K562 (cell line): ENCODE data around the gene PRKCB. TPM values are rescaled to one million over a fixed set of nuclear protein-coding genes. Genes with fewer than 3 reads are reported as not detected.

Source experiments
- DMBX1 ChIP-seq: fragments of 250-450 bp; sonication (Bioruptor Pico); IDR thresholded peaks from 2 replicates; pipeline ENCODE4 v1.8.0; 2022; ENCODE audit warnings: inconsistent platforms, mild to moderate bottlenecking, moderate library complexity, borderline replicate concordance
- HMG20A ChIP-seq: fragments of 450-650 bp; formaldehyde crosslinking; conservative IDR thresholded peaks from 2 replicates; pipeline ENCODE4 v1.4.0; 2020; ENCODE audit warnings: mild to moderate bottlenecking, mixed read lengths
- HMGN3 ChIP-seq: IDR thresholded peaks from 2 replicates; pipeline ENCODE4 v1.6.1; 2011; ENCODE audit warnings: borderline replicate concordance, low read depth, mild to moderate bottlenecking, mixed read lengths, low read length; ENCODE audit not compliant: insufficient read length; ENCODE audit errors: extremely low read depth
- MXI1 ChIP-seq: IDR thresholded peaks from 2 replicates; pipeline ENCODE4 v1.6.1; 2011; ENCODE audit warnings: low read depth, mild to moderate bottlenecking, improper control_type of control experiment, low read length
- PTTG1 ChIP-seq: fragments of 450-650 bp; IDR thresholded peaks from 2 replicates; pipeline ENCODE4 v1.6.1; 2016; ENCODE audit warnings: low read depth, mild to moderate bottlenecking, missing genetic modification characterization, missing compliant biosample characterization
- RNF2 ChIP-seq: sonication (generic); IDR thresholded peaks from 2 replicates; pipeline ENCODE4 v1.6.1; 2016
- SPI1 ChIP-seq: IDR thresholded peaks from 2 replicates; pipeline ENCODE4 v1.6.1; 2011; ENCODE audit warnings: low read depth, low read length, control low read depth, borderline replicate concordance
- STAG1 ChIP-seq: sonication (generic); formaldehyde crosslinking; IDR thresholded peaks from 2 replicates; pipeline ENCODE4 v1.5.0; 2020; ENCODE audit warnings: missing genetic modification reagents, borderline replicate concordance
- ZNF407 ChIP-seq: fragments of 450-650 bp; IDR thresholded peaks from 2 replicates; pipeline ENCODE4 v1.6.1; 2016; ENCODE audit warnings: low read depth
- ZNF780A ChIP-seq: fragments of 250-450 bp; sonication (Bioruptor Pico); IDR thresholded peaks from 2 replicates; pipeline ENCODE4 v1.5.0; 2021; ENCODE audit warnings: mild to moderate bottlenecking
- polyA plus RNA-seq, 8 experiments: library from polyadenylated mRNA; depleted of rRNA in 4 of 8; stranded (reverse) in 5 of 8; unstranded in 3 of 8; fragments of >200 nt; fragmentation: Nextera tagmentation in 2 of 8; fragmentation: Illumina TruSeq in 1 of 8; extraction: Ambion mirVana in 2 of 8; extraction: Trizol in 1 of 8; gene quantifications; 2 replicates each; pipeline versions ENCODE4 v1.2.1 to v1.2.3, GENCODE V29; 2011 to 2014; ENCODE audit warnings: inconsistent platforms in 1 of 8, missing spikeins in 1 of 8
- total RNA-seq, 7 experiments: library from RNA; depleted of rRNA in 6 of 7; stranded (reverse); fragments of >200 nt in 6 of 7; fragmentation: Illumina TruSeq in 2 of 7; extraction: Trizol in 2 of 7; gene quantifications; 2 replicates each; pipeline versions ENCODE4 v1.2.1 to v1.2.3, GENCODE V29; 2011 to 2021; ENCODE audit warnings: low replicate concordance in 1 of 7
- TF ChIP-seq, protein P1 (sequence below): fragments of 250-450 bp; sonication (Bioruptor Pico); IDR thresholded peaks from 2 replicates; pipeline ENCODE4 v1.4.0; 2020
- TF ChIP-seq, protein P2 (sequence below): sonication (generic); formaldehyde crosslinking; IDR thresholded peaks from 2 replicates; pipeline ENCODE4 v1.8.0; 2022; ENCODE audit warnings: mild to moderate bottlenecking, low read depth, missing genetic modification reagents

Gene PRKCB
- total and polyA plus RNA-seq, 9 of the 15 experiments (the other 6 are each of a cell fraction or from before 2014, with no cell fraction given): 49.9 to 276 (median 148) TPM

DNA sequence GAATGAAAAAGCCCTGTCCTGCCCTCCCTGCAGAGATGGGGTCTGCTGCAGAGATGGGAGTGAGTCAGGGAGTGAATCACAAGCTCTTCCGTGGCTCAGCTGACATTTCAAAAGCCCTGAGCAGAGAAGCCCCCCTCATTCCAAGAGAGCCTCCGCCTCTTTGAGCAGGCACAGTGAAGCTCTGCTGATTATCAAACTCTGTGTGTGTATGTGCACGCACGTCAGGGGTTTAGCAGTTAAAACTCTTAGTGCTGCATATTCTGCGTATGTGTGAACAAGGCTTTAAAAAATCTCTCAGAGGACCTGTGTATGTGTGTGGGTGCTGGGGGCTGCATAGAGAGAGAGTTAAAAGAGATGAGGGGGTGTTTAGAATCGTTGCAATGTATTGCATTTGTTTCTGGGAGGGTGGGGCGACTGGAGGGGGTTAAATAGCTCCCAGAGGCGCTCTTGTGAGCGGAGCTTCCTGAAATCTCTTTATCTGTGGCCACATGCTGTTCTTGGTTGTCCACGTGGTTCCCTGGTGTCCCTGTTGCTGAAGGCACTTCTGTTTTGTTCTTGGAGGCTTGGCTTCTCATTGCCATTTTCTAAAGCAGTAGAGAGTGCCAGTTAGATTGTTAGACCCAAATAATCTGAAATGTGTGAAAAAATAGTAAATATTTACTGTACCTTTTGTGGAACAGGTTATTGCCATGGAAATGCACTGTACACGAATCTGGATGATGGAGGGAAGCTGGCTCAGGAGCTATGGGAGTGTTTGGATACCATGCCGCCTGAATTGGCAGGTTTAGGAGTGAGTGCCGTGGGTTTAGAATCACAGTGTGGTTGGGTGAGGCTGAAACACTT lies 116.6 kb downstream of the PRKCB start (continued):
- no peak for TF ChIP-seq HMGN3
- TF ChIP-seq RNF2: peak; percentile 81
- TF ChIP-seq STAG1 (CRISPR knock-in tag): no peak
- TF ChIP-seq, protein P1, sequence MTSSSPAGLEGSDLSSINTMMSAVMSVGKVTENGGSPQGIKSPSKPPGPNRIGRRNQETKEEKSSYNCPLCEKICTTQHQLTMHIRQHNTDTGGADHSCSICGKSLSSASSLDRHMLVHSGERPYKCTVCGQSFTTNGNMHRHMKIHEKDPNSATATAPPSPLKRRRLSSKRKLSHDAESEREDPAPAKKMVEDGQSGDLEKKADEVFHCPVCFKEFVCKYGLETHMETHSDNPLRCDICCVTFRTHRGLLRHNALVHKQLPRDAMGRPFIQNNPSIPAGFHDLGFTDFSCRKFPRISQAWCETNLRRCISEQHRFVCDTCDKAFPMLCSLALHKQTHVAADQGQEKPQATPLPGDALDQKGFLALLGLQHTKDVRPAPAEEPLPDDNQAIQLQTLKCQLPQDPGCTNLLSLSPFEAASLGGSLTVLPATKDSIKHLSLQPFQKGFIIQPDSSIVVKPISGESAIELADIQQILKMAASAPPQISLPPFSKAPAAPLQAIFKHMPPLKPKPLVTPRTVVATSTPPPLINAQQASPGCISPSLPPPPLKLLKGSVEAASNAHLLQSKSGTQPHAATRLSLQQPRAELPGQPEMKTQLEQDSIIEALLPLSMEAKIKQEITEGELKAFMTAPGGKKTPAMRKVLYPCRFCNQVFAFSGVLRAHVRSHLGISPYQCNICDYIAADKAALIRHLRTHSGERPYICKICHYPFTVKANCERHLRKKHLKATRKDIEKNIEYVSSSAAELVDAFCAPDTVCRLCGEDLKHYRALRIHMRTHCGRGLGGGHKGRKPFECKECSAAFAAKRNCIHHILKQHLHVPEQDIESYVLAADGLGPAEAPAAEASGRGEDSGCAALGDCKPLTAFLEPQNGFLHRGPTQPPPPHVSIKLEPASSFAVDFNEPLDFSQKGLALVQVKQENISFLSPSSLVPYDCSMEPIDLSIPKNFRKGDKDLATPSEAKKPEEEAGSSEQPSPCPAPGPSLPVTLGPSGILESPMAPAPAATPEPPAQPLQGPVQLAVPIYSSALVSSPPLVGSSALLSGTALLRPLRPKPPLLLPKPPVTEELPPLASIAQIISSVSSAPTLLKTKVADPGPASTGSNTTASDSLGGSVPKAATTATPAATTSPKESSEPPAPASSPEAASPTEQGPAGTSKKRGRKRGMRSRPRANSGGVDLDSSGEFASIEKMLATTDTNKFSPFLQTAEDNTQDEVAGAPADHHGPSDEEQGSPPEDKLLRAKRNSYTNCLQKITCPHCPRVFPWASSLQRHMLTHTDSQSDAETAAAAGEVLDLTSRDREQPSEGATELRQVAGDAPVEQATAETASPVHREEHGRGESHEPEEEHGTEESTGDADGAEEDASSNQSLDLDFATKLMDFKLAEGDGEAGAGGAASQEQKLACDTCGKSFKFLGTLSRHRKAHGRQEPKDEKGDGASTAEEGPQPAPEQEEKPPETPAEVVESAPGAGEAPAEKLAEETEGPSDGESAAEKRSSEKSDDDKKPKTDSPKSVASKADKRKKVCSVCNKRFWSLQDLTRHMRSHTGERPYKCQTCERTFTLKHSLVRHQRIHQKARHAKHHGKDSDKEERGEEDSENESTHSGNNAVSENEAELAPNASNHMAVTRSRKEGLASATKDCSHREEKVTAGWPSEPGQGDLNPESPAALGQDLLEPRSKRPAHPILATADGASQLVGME (CRISPR knock-in tag): peak; percentile 57; the same call in 1 of the 2 replicates
- TF ChIP-seq MXI1: peak; percentile 71; the same call in 1 of the 2 replicates
- peak; percentile 97 for TF ChIP-seq DMBX1
- no peak for TF ChIP-seq HMG20A
- no peak for TF ChIP-seq ZNF407
- TF ChIP-seq PTTG1: peak; percentile 73
- TF ChIP-seq SPI1: peak; percentile 85
- TF ChIP-seq, protein P2, sequence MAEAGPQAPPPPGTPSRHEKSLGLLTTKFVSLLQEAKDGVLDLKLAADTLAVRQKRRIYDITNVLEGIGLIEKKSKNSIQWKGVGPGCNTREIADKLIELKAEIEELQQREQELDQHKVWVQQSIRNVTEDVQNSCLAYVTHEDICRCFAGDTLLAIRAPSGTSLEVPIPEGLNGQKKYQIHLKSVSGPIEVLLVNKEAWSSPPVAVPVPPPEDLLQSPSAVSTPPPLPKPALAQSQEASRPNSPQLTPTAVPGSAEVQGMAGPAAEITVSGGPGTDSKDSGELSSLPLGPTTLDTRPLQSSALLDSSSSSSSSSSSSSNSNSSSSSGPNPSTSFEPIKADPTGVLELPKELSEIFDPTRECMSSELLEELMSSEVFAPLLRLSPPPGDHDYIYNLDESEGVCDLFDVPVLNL (CRISPR knock-in tag): no peak
- TF ChIP-seq ZNF780A: no peak
